T-helper 17 cell (primary cell): ENCODE results near the gene SLC45A3. TPM values are rescaled to one million over a fixed set of nuclear protein-coding genes. Genes with fewer than 3 reads are reported as not detected.

Experiments
- ATAC-seq: fragments of 150-1000 bp; cut with Tn5 transposase; 2 replicates; pipeline ENCODE4 v1.10.0; 2021; ENCODE audit warnings: mild to moderate bottlenecking, moderate library complexity
- DNase-seq, 3 donors: peaks; one replicate each; pipeline versions ENCODE4 v3.0.0 to v3.0.0-alpha.2; 2020 to 2021
- H3K9me3 ChIP-seq: one replicate; pipeline ENCODE4 v1.7.0; 2013; ENCODE audit warnings: low read length, mild to moderate bottlenecking; ENCODE audit not compliant: control insufficient read depth, poor library complexity, severe bottlenecking
- H3K27ac Mint-ChIP-seq: one replicate; pipeline ENCODE4 v1.8.0; 2022; ENCODE audit warnings: mild to moderate bottlenecking, moderate library complexity, mixed read lengths
- H3K27me3 Mint-ChIP-seq: one replicate; pipeline ENCODE4 v1.8.0; 2022; ENCODE audit warnings: mixed read lengths
- H3K36me3 Mint-ChIP-seq: one replicate; pipeline ENCODE4 v1.8.0; 2022; ENCODE audit warnings: low read depth, mixed read lengths
- H3K4me1 Mint-ChIP-seq: one replicate; pipeline ENCODE4 v1.8.0; 2022; ENCODE audit warnings: mild to moderate bottlenecking, mixed read lengths
- H3K4me3 Mint-ChIP-seq: one replicate; pipeline ENCODE4 v1.8.0; 2022; ENCODE audit warnings: mild to moderate bottlenecking, moderate library complexity, mixed read lengths
- total RNA-seq, 4 donors: library from RNA in 2 of 4; stranded (reverse) in 2 of 4; gene quantifications; one replicate each; pipeline ENCODE4 v1.2.3 and lab custom pipeline; 2022 to 2026

Gene SLC45A3
- total RNA-seq, 2 donors from 2014 or later = 0.80 to 1.7 TPM

DNA sequence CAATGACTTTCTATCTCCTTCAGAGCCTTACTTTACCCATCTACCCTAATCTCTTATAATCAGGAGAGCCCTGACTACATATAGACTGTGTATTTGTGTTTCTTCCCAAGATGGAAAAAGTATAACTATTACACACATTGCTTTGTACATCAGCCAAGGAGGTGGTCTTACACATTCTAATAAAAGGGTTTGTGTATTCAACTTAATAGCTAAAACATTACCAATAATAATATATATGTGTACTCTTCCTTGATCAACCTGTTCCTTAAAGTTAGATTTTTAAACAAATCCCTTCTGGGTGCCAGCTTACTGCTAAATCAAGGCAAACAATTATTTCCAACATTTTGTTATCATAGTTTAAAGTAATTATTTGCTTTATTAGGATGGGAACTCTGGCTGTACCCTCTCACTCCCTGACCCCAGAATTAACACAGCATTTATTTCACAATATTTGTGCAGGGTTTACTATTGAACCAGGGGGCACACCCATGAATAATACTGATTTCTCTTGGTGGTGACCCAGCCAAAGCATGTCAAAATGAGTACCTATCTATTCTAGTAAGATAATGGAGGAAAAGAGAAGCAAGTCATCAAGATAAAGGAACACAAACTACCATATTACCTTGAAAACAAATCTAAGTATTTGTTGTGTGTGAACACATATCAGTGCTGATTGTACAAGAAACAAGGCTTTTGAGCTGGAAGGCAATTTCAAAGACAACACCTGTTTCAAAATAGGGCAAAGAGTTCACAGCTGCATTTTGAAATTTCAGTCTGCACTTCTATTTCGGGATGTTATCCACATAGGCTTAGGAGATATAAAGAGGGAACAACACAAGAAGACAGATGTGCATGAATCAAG lies 30.1 kb upstream of the SLC45A3 start:
- DNase-seq (no peak), ATAC-seq (no peak)
- Mint-ChIP-seq H3K36me3 (peaks cover 2% of the 10 kb centered on the region), H3K4me1 (peaks cover 7% of the 10 kb centered on the region), H3K27me3 (no peaks in the 10 kb centered on the region), H3K4me3 (no peak overlapping the region), H3K27ac (no peak overlapping the region)
- H3K9me3 ChIP-seq = no peaks in the 10 kb centered on the region

GRCh38 chr1:205709640-205710039 lies 29.3 kb upstream of the SLC45A3 start:
- Mint-ChIP-seq H3K27me3 (no peaks in the 10 kb centered on the region), H3K4me3 (no peak overlapping the region), H3K36me3 (no peaks in the 10 kb centered on the region), H3K27ac (no peak overlapping the region), H3K4me1 (peaks cover 10% of the 10 kb centered on the region)
- H3K9me3 ChIP-seq = no peaks in the 10 kb centered on the region
- ATAC-seq = no peak
- no peak for DNase-seq

- DNase-seq = no peak
- Mint-ChIP-seq H3K4me3 (no peak overlapping the region), H3K27ac (no peak overlapping the region), H3K27me3 (no peaks in the 10 kb centered on the region), H3K4me1 (peaks cover 10% of the 10 kb centered on the region), H3K36me3 (no peaks in the 10 kb centered on the region)
- no peaks in the 10 kb centered on the region for H3K9me3 ChIP-seq
- no peak for ATAC-seq
Observed at GRCh38 chr1:205709059-205709398, 28.7 kb upstream of the SLC45A3 start.

- no peak overlapping the region for H3K27ac Mint-ChIP-seq
- no peaks in the 10 kb centered on the region for H3K9me3 ChIP-seq
- no peak overlapping the region for H3K4me3 Mint-ChIP-seq
- no peak for DNase-seq
- no peak for ATAC-seq
- peaks cover 13% of the 10 kb centered on the region for H3K4me1 Mint-ChIP-seq
- peaks cover 3% of the 10 kb centered on the region for H3K36me3 Mint-ChIP-seq
- no peaks in the 10 kb centered on the region for H3K27me3 Mint-ChIP-seq
Observed at GRCh38 chr1:205706601-205707502, 26.5 kb upstream of the SLC45A3 start.

GRCh38 chr1:205704903-205705302 lies 24.6 kb upstream of the SLC45A3 start:
- H3K4me1 Mint-ChIP-seq = peaks cover 7% of the 10 kb centered on the region
- no peaks in the 10 kb centered on the region for H3K9me3 ChIP-seq
- H3K27me3 Mint-ChIP-seq = no peaks in the 10 kb centered on the region
- no peak overlapping the region for H3K4me3 Mint-ChIP-seq
- DNase-seq (no peak), ATAC-seq (no peak)
- peaks cover 3% of the 10 kb centered on the region for H3K36me3 Mint-ChIP-seq
- no peak overlapping the region for H3K27ac Mint-ChIP-seq

GRCh38 chr1:205703072-205703471 lies 22.8 kb upstream of the SLC45A3 start:
- DNase-seq = no peak
- H3K27ac Mint-ChIP-seq = no peak overlapping the region

DNA sequence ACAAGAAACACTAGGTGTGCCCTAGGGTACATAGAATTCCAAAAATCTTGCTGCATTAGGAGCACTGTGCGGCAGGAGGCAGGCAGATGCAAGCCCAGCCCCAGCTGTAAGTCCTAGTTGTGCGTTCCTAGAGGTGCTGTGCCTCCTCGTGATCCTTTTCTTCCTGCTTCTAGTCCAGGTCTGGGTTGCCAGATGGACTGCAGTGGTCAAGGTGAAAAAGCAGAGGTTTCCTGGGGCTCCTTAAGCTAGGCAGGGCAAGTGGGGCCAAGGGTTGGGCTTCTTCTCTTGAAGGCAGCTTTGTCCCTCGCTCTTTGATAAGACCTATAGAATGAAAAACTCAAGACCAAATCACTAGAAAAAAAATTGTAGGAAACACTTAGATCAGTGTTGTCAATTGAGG lies 21.6 kb upstream of the SLC45A3 start:
- DNase-seq = no peak
- no peak overlapping the region for H3K27ac Mint-ChIP-seq
- H3K9me3 ChIP-seq = no peaks in the 10 kb centered on the region
- H3K27me3 Mint-ChIP-seq = peaks cover 18% of the 10 kb centered on the region
- no peak overlapping the region for H3K4me3 Mint-ChIP-seq
- H3K36me3 Mint-ChIP-seq = peaks cover 3% of the 10 kb centered on the region
- no peak for ATAC-seq
- H3K4me1 Mint-ChIP-seq = peaks cover 7% of the 10 kb centered on the region

More at GRCh38 chr1:205703072-205703471, 22.8 kb upstream of the SLC45A3 start:
- peaks cover 3% of the 10 kb centered on the region for H3K36me3 Mint-ChIP-seq
- peaks cover 11% of the 10 kb centered on the region for H3K27me3 Mint-ChIP-seq
- H3K4me3 Mint-ChIP-seq = no peak overlapping the region
- no peaks in the 10 kb centered on the region for H3K9me3 ChIP-seq
- peaks cover 7% of the 10 kb centered on the region for H3K4me1 Mint-ChIP-seq
- no peak for ATAC-seq

- peaks cover 22% of the 10 kb centered on the region for H3K27me3 Mint-ChIP-seq
- H3K9me3 ChIP-seq = no peaks in the 10 kb centered on the region
- H3K4me3 Mint-ChIP-seq = no peak overlapping the region
- DNase-seq (no peak), ATAC-seq (no peak)
- H3K4me1 Mint-ChIP-seq = peaks cover 7% of the 10 kb centered on the region
- H3K27ac Mint-ChIP-seq = no peak overlapping the region
- peaks cover 3% of the 10 kb centered on the region for H3K36me3 Mint-ChIP-seq
Observed at GRCh38 chr1:205701420-205701819, 21.1 kb upstream of the SLC45A3 start.

DNA sequence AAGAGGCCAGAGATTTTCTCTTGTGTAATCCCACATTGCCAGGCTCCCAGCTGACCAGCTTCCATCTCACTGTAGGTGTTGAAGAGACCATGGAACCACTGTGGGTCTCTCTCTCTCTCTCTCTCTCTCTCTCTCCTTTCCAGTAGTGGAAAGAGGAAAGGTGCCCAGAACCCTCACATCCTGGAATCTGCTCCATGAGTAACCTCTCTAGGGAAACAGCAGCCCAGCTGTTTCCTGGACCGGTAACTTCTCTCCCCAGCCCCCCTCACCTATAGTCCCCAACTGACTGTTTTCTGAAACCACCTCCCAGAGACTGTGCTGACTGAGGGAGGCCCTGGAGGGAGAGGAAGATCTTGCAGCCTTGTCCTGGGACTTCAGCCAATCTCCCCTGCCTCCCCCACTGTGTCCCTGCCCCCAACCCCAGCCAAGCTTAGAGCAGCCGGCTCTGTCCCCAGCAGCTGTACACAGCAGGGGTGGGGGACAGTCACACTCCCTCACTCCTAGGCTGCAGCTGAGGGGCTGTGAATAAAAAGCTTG lies 20.6 kb upstream of the SLC45A3 start:
- H3K9me3 ChIP-seq = no peaks in the 10 kb centered on the region
- DNase-seq (no peak), ATAC-seq (no peak)
- Mint-ChIP-seq H3K36me3 (peaks cover 3% of the 10 kb centered on the region), H3K27ac (no peak overlapping the region), H3K4me3 (no peak overlapping the region), H3K27me3 (peaks cover 26% of the 10 kb centered on the region), H3K4me1 (peaks cover 7% of the 10 kb centered on the region)

- H3K27me3 Mint-ChIP-seq = peaks cover 26% of the 10 kb centered on the region
- no peaks in the 10 kb centered on the region for H3K9me3 ChIP-seq
- ATAC-seq = no peak
- H3K4me3 Mint-ChIP-seq = no peak overlapping the region
- peaks cover 3% of the 10 kb centered on the region for H3K36me3 Mint-ChIP-seq
- DNase-seq = no peak
- H3K4me1 Mint-ChIP-seq = peaks cover 3% of the 10 kb centered on the region
- H3K27ac Mint-ChIP-seq = no peak overlapping the region
Observed at GRCh38 chr1:205699416-205699815, 19.1 kb upstream of the SLC45A3 start.

GRCh38 chr1:205698921-205699320 lies 18.6 kb upstream of the SLC45A3 start:
- H3K4me1 Mint-ChIP-seq = peaks cover 3% of the 10 kb centered on the region
- no peak overlapping the region for H3K4me3 Mint-ChIP-seq
- H3K27me3 Mint-ChIP-seq = peaks cover 26% of the 10 kb centered on the region
- peaks cover 2% of the 10 kb centered on the region for H3K36me3 Mint-ChIP-seq
- no peak overlapping the region for H3K27ac Mint-ChIP-seq
- no peaks in the 10 kb centered on the region for H3K9me3 ChIP-seq
- ATAC-seq (no peak), DNase-seq (no peak)

DNA sequence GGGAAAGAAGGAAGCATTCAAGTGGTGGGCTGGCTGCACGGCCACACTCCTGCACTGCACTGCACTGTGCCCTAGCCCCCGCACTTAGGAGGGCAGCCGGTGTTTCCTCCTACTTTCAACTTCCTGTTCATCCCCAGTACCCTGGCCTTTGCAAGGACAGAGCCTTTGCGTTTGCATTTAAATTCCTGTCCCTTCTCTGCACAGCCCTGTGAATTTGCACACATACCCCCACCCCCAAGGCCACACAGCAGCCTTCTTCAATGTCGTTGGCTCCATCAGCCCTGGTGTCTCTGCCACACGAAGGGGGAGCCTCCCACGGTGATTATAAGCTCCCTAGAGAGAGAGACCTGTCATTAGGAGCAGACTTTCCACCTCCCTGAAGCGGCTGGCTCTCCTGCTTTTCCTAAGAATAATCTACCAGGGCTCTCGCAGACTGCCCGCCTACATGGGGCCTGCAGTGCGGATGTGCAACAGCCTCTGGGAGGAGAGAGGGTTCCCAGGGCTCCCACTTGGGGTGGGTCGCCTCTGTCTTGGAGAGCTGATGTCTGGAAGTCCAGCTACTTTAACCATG lies 13.2 kb upstream of the SLC45A3 start:
- DNase-seq (no peak), ATAC-seq (no peak)
- Mint-ChIP-seq H3K27ac (no peak overlapping the region), H3K4me3 (no peak overlapping the region), H3K4me1 (peaks cover 2% of the 10 kb centered on the region), H3K36me3 (no peaks in the 10 kb centered on the region), H3K27me3 (peaks cover 52% of the 10 kb centered on the region)
- no peaks in the 10 kb centered on the region for H3K9me3 ChIP-seq

DNA sequence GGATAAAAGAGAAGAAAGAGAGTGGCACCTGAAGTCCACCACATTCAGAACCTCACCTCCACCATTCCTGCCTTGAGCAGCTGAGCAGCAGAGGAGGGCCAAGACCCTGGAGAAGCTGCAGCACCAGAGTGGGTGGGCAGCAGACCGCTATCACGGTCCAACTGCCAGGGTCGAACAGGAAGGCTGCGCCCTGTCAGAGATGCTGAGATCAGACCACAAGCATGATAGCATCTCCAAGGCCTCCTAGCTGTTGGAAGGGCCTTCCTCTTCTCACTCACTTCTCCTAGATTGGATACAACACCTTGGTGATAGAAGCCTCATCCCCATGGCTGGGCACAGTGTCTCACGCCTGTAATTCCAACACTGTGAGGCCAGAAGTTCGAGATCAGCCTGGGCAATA lies 12.1 kb upstream of the SLC45A3 start:
- Mint-ChIP-seq H3K4me1 (peaks cover 2% of the 10 kb centered on the region), H3K36me3 (no peaks in the 10 kb centered on the region), H3K4me3 (no peak overlapping the region), H3K27ac (no peak overlapping the region), H3K27me3 (peaks cover 46% of the 10 kb centered on the region)
- ATAC-seq (no peak), DNase-seq (no peak)
- H3K9me3 ChIP-seq = no peaks in the 10 kb centered on the region
